Stimulated activated CD4-positive, alpha-beta T cell treated with anti-CD3 and anti-CD28 coated beads, Interleukin-1b, Interleukin-23, amount 100 ng/mL, for 24 hours (primary cell): ENCODE measurements around the gene PRB3.
A peak's percentile ranks its signal among the peaks of the same experiment; 100 is the strongest.

ENCODE experiments used
- DNase-seq, 4 experiments: peaks; one replicate each; pipeline ENCODE4 v3.0.0-alpha.2; 2020; ENCODE audit warnings: low read depth in 4 of 4, low spot score in 1 of 4

Gene PRB3

DNA sequence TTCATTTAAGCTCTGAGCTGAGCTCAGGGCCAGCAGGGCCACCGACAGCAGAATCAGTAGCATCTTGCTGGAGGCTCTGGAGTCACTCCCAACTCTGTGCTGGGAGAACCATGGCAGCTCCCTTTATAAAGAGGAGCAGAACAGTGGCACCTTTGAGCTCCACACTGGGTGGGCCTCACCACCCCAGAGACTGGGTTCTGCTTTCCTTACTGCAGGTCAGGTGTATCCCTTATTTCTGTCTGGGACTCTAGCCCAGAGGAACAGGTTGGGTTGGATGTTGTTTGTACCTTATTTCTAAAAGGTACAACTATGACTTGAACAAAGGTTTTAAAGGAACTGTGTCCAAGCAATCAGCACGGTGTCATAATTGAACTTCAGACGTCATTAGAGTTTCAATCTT lies at the start of gene PRB3:
PRB3 (minus strand) TSS at position 101 of the 400 bp plus-strand sequence; CDS start at position 63, 38 bp downstream.
- no peak for DNase-seq

- no peak for DNase-seq
Measured at GRCh38 chr12:11310336-11310735, 40.8 kb upstream of the PRB3 start, which contains the start of gene PRB4. PRB4 (minus strand) TSS chr12:11310436; CDS start chr12:11310398, 38 bp downstream.

- no peak for DNase-seq
Measured at GRCh38 chr12:11307143-11307542, 37.6 kb upstream of the PRB3 start.

DNA sequence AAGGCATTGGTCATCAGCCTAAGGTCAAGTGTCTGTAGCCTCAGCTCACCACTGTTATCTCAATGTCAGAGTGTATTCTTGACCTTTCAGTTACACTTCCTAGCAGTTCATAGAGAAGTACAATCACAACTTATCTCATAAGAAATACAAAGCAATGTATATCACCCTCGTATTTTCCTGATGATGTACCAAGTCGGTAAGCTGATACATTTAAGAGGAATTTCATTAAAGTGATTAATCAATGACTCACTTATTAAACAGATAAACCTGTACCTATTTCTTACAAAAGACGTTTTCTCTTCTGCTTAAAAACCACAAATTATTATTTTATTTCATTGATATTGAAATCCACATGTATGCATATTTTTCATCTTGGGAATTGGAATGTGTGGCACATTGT lies 3.9 kb upstream of the PRB3 start:
- DNase-seq, result no peak

DNA sequence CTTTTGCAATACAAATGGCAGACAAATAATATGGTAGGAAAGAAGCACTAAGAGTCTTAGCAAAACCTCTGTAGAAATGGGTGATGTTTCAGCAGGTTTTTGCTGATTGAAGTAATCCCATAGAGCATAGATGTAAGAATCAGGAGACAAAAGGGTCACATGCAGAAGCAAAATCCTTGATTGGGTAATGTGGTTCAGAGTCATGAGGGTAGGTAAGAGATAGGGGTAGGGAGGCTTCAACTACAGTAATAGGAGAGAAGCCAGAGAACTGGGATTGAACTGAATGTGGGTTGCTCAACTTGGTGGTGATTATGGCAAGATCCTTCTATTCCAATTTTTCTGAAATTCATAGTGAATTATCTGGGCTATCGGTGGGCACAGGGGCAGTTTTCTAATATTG lies 5.0 kb downstream of the PRB3 start:
- no peak for DNase-seq

- no peak for DNase-seq
Measured at GRCh38 chr12:11246489-11246888, 23.0 kb downstream of the PRB3 start.

GRCh38 chr12:11242656-11243055 lies 26.9 kb downstream of the PRB3 start:
- DNase-seq, result no peak

DNA sequence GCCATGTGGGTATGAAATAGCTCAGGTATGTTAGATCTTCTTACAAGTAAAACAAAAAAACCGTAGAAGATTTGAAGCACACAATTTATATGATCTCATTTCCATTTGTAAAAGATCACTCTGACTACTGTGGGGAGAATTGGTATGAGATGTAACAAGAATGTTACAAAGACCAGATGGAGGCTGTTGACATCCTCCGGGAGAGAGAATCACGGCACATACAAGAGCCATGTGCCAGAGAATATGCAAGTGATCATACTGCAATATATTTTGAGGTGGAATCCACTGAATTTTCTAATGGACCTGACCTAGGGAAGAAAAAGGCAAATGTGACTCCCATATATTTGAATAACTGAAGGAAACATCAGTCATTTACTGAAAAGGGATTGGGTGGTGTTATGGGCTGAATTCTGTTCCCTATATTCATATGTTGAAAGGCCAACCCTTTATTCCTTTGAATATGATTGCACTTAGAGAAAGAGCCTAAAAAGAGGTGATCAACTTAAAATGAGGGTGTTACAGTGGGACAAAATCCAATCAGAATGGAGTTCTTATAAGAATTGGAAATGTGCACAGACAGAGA lies 29.1 kb downstream of the PRB3 start:
- DNase-seq, result no peak

- no peak for DNase-seq
Measured at GRCh38 chr12:11238275-11238674, 31.2 kb downstream of the PRB3 start.

DNA sequence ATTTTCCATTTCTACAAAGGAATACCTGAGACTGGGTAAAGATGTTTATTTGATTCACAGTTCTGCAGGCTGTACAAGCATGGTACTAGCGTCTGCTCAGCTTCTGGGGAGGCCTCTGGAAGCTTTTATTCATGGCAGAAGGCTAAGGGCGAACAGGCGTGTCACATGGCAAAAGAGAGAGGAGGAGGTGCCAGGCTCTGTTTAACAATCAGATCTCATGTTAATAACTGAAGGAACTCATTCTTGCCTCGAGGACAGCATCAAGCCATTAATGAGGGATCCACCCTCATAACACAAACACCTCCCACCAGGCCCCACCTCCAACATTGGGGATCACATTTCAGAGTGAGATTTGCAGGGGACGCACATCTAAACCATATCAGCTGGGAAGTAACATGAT lies 36.0 kb downstream of the PRB3 start:
- no peak for DNase-seq

DNA sequence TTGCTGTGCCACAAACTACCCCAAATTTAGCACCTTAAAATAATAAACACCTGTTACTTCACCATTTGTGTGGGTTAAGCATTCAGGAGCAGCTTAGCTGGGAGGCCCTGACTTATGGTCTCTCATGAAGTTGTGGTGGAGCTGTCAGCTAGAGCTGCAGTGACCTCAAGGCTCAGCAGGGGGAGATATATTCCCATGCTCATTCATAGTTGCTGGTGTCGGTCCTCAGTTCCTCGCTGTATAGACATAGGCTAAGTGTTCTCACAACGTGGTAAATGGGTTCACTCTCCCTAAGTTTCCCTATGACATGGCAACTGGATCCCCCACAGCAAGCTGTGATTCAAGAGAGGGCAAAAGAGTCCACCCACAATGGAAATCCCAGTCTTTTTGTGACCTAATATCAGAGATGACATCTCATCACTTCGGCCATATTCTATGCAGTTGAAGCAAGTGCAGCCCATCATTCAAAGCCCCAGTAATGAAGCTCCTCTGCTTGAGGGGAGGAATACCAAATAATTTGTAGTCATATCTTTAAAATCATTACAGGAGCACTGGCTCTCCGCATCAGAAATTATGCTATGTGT lies 41.1 kb downstream of the PRB3 start:
- peak in 2 of 4 experiments; percentile 8 to 12 for DNase-seq

GRCh38 chr12:11227373-11227772 lies 42.1 kb downstream of the PRB3 start:
- no peak for DNase-seq
